ENCODE results near the gene CTTNBP2. TPM values are rescaled to one million over a fixed set of nuclear protein-coding genes. Genes with fewer than 3 reads are reported as not detected.

CTTNBP2 gene
- total and polyA plus RNA-seq, 9 donors = 2.6 to 18.4 (median 10.0) TPM

GRCh38 chr7:117805241-117805640 is 68.0 kb downstream of the CTTNBP2 start:
- no peak for DNase-seq
- intact Hi-C loops (cut with DNase I) = no loop called here
- H3K27me3 ChIP-seq = no peaks in the 10 kb centered on the region
- WGBS, 3 donors = 85 to 90% (median 89%) methylated on average over 3 of the region's 3 CpGs
- H3K9me3 ChIP-seq = no peaks in the 10 kb centered on the region
- no peak overlapping the region for H3K27ac ChIP-seq
- H3K4me1 ChIP-seq (ENCODE audit: insufficient read depth) = no peaks in the 10 kb centered on the region
- no peak overlapping the region for H3K4me3 ChIP-seq
- H3K36me3 ChIP-seq = no peaks in the 10 kb centered on the region
- TF ChIP-seq CTCF (IDR thresholded peaks at IDR 0.05) (no peak), EP300 (IDR thresholded peaks at IDR 0.05) (no peak), POLR2A (IDR thresholded peaks at IDR 0.05) (no peak)

GRCh38 chr7:117803476-117803875 is 69.8 kb downstream of the CTTNBP2 start:
- intact Hi-C loops (cut with DNase I) = no loop called here
- Histone ChIP-seq H3K27me3 (no peaks in the 10 kb centered on the region), H3K27ac (no peak overlapping the region), H3K4me3 (no peak overlapping the region), H3K36me3 (no peaks in the 10 kb centered on the region), H3K4me1 (ENCODE audit: insufficient read depth) (no peaks in the 10 kb centered on the region), H3K9me3 (no peaks in the 10 kb centered on the region)
- TF ChIP-seq POLR2A (IDR thresholded peaks at IDR 0.05) (no peak), CTCF (IDR thresholded peaks at IDR 0.05) (no peak), EP300 (IDR thresholded peaks at IDR 0.05) (no peak)
- 91 to 97% (median 94%) methylated on average over 2 of the region's 2 CpGs for WGBS, 3 donors
- no peak for DNase-seq

GRCh38 chr7:117802660-117803059 is 70.6 kb downstream of the CTTNBP2 start:
- intact Hi-C loops (cut with DNase I) = no loop called here
- Histone ChIP-seq H3K4me3 (no peak overlapping the region), H3K9me3 (no peaks in the 10 kb centered on the region), H3K27me3 (no peaks in the 10 kb centered on the region), H3K36me3 (no peaks in the 10 kb centered on the region), H3K4me1 (ENCODE audit: insufficient read depth) (no peaks in the 10 kb centered on the region), H3K27ac (no peak overlapping the region)
- WGBS, 3 donors = 94 to 99% (median 96%) methylated on average over 2 of the region's 2 CpGs
- TF ChIP-seq CTCF (IDR thresholded peaks at IDR 0.05) = no peak
- DNase-seq = no peak

GRCh38 chr7:117800841-117801240 is 72.4 kb downstream of the CTTNBP2 start:
- TF ChIP-seq EP300 (IDR thresholded peaks at IDR 0.05) (no peak), CTCF (IDR thresholded peaks at IDR 0.05) (no peak), POLR2A (IDR thresholded peaks at IDR 0.05) (no peak)
- DNase-seq = no peak
- H3K27me3 ChIP-seq = no peaks in the 10 kb centered on the region
- intact Hi-C loops (cut with DNase I) = no loop called here
- H3K27ac ChIP-seq = no peak overlapping the region
- 86 to 94% (median 87%) methylated on average over 1 of the region's 1 CpG for WGBS, 3 donors
- no peaks in the 10 kb centered on the region for H3K4me1 ChIP-seq (ENCODE audit: insufficient read depth)
- H3K4me3 ChIP-seq = no peak overlapping the region
- H3K36me3 ChIP-seq = no peaks in the 10 kb centered on the region
- H3K9me3 ChIP-seq = no peaks in the 10 kb centered on the region

GRCh38 chr7:117800406-117800805 is 72.8 kb downstream of the CTTNBP2 start:
- H3K36me3 ChIP-seq = no peaks in the 10 kb centered on the region
- no peaks in the 10 kb centered on the region for H3K4me1 ChIP-seq (ENCODE audit: insufficient read depth)
- 78 to 84% (median 83%) methylated on average over 3 of the region's 3 CpGs for WGBS, 3 donors
- H3K27me3 ChIP-seq = no peaks in the 10 kb centered on the region
- TF ChIP-seq CTCF (IDR thresholded peaks at IDR 0.05) (no peak), POLR2A (IDR thresholded peaks at IDR 0.05) (no peak), EP300 (IDR thresholded peaks at IDR 0.05) (no peak)
- intact Hi-C loops (cut with DNase I) = no loop called here
- no peak overlapping the region for H3K4me3 ChIP-seq
- DNase-seq = no peak
- H3K27ac ChIP-seq = no peak overlapping the region
- no peaks in the 10 kb centered on the region for H3K9me3 ChIP-seq
